Psoas muscle (tissue), 8 donors: ENCODE results near the gene BCDIN3D. TPM values are rescaled to one million over a fixed set of nuclear protein-coding genes. Genes with fewer than 3 reads are reported as not detected.
A peak's percentile ranks its signal among the peaks of the same experiment; 100 is the strongest.

Experiments
- ATAC-seq, 4 donors: fragments of 200-7000 bp; cut with Tn5 transposase; one replicate each; pipeline ENCODE4 v1.9.1; 2020; ENCODE audit warnings: moderate library complexity in 3 of 4, mild to moderate bottlenecking in 2 of 4
- DNase-seq, 2 donors: peaks; one replicate each; pipeline ENCODE4 v3.0.0-alpha.2; 2020
- H3K27ac ChIP-seq: fragments of 200-600 bp; one replicate; pipeline ENCODE4 v1.8.0; 2022
- H3K27me3 ChIP-seq, 3 donors: fragments of 200-600 bp in 1 of 3; one replicate each; pipeline versions ENCODE4 v1.6.1 to v1.8.0; 2013 to 2022; ENCODE audit warnings: low read length in 2 of 3, mild to moderate bottlenecking in 2 of 3, moderate library complexity in 1 of 3; ENCODE audit not compliant: insufficient read depth in 3 of 3
- H3K36me3 ChIP-seq, 2 donors: fragments of 200-600 bp in 1 of 2; one replicate each; pipeline versions ENCODE4 v1.6.1 to v1.8.0; 2013 to 2022; ENCODE audit warnings: low read depth in 1 of 2, mild to moderate bottlenecking in 1 of 2, moderate library complexity in 1 of 2; ENCODE audit not compliant: insufficient read depth in 1 of 2
- H3K4me1 ChIP-seq: fragments of 200-600 bp; one replicate; pipeline ENCODE4 v1.8.0; 2022
- H3K4me3 ChIP-seq: fragments of 200-600 bp; one replicate; pipeline ENCODE4 v1.8.0; 2022; ENCODE audit warnings: mild to moderate bottlenecking
- H3K9me3 ChIP-seq: fragments of 200-600 bp; one replicate; pipeline ENCODE4 v1.8.0; 2022
- CTCF ChIP-seq: fragments of 200-600 bp; IDR thresholded peaks from one replicate; pipeline ENCODE4 v1.8.0; 2022; ENCODE audit warnings: antibody characterized with exemption
- WGBS, 3 donors: extraction: QIAGEN DNeasy Blood & Tissue Kit; methylation state at CpG; one replicate each; pipeline versions ENCODE4 v1.1.6 to v1.1.7; 2013; 5-methylcytosine and 5-hydroxymethylcytosine counted together
- intact Hi-C, 2 donors: fragments of 100-400 bp; cut with DNase I; formaldehyde crosslinking; loops; one replicate each; pipeline versions ENCODE4 v1.11.0 to v1.14.2; 2022
- polyA plus RNA-seq, 3 donors: library from polyadenylated mRNA; stranded (reverse); fragments of 200-250 nt; gene quantifications; one replicate each; pipeline ENCODE4 v1.2.3, GENCODE V29; 2013
- total RNA-seq, 4 donors: library from RNA; stranded (reverse); fragmentation: NEBNext Ultra II Directional in 2 of 4; extraction: Animal tissue kit (Norgen Biotek cat#: 25700) in 2 of 4; gene quantifications; one replicate each; pipeline versions ENCODE4 v1.2.1 to v1.2.4, GENCODE V29; 2021 to 2023
- donor health status: healthy with polysubstance abuse.
- donor health status: DM: no; HTN: no; CAD: no; lungs with moderate emphysema.
- donor health status: Bipolar disorder and iron deficiency.
- donor health status: healthy.
- donor health status: DM: yes; HTN: yes; CAD: no.
- donor health status: DM: no; HTN: no; CAD: no.
- donor health status: DM: no; HTN: no; CAD: no.
- donor health status: DM: yes; HTN: yes; CAD: no.

The BCDIN3D gene
- total and polyA plus RNA-seq, 7 donors: 1.6 to 9.0 (median 3.1) TPM

- Histone ChIP-seq H3K4me1 (peaks cover 17% of the 10 kb centered on the region), H3K9me3 (no peaks in the 10 kb centered on the region), H3K27ac (no peak overlapping the region), H3K36me3 (no peaks in the 10 kb centered on the region), H3K27me3 (no peaks in the 10 kb centered on the region), H3K4me3 (no peak overlapping the region)
- DNase-seq (no peak), ATAC-seq (no peak)
- WGBS, 3 donors: 39 to 52% (median 43%) methylated on average over 11 of the region's 11 CpGs
- TF ChIP-seq CTCF: no peak
- intact Hi-C loops: loop anchor here in 1 of 2 donors (5.0 kb wide), 3 partner anchors 80 to 190 kb away; partner anchors contain the start of gene ASIC1
Measured at GRCh38 chr12:49867570-49868341, 24.9 kb upstream of the BCDIN3D start.

- TF ChIP-seq CTCF: peak; percentile 96
- Histone ChIP-seq H3K4me1 (peaks cover 17% of the 10 kb centered on the region), H3K36me3 (no peaks in the 10 kb centered on the region), H3K27me3 (no peaks in the 10 kb centered on the region), H3K4me3 (no peak overlapping the region), H3K27ac (no peak overlapping the region), H3K9me3 (no peaks in the 10 kb centered on the region)
- peak; percentile 74 to 85 for DNase-seq
- peak; percentile 58 to 79 (median 72) for ATAC-seq
- WGBS, 3 donors: 30 to 31% (median 31%) methylated on average over 18 to 19 of the region's 19 CpGs
- intact Hi-C loops: loop anchor here in 1 of 2 donors (5.0 kb wide), 3 partner anchors 80 to 190 kb away; partner anchors contain the start of gene ASIC1
Measured at GRCh38 chr12:49866859-49867569, 24.1 kb upstream of the BCDIN3D start.

- no peaks in the 10 kb centered on the region for H3K36me3 ChIP-seq
- no peak for ATAC-seq
- intact Hi-C loops: loop anchor here in 1 of 2 donors (5.0 kb wide), 3 partner anchors 82 to 192 kb away; partner anchors contain the start of gene ASIC1
- H3K9me3 ChIP-seq: no peaks in the 10 kb centered on the region
- peaks cover 17% of the 10 kb centered on the region for H3K4me1 ChIP-seq
- DNase-seq: no peak
- 87 to 93% (median 87%) methylated on average over 8 of the region's 8 CpGs for WGBS, 3 donors
- H3K27ac ChIP-seq: no peak overlapping the region
- H3K4me3 ChIP-seq: no peak overlapping the region
- H3K27me3 ChIP-seq: no peaks in the 10 kb centered on the region
- no peak for TF ChIP-seq CTCF
Measured at GRCh38 chr12:49865782-49866135, 22.9 kb upstream of the BCDIN3D start.

- no peaks in the 10 kb centered on the region for H3K36me3 ChIP-seq
- TF ChIP-seq CTCF: no peak
- intact Hi-C loops: loop anchor here in 1 of 2 donors (5.0 kb wide), 3 partner anchors 82 to 192 kb away; partner anchors contain the start of gene ASIC1
- peaks cover 17% of the 10 kb centered on the region for H3K4me1 ChIP-seq
- DNase-seq: no peak
- H3K27ac ChIP-seq: no peak overlapping the region
- no peaks in the 10 kb centered on the region for H3K27me3 ChIP-seq
- H3K9me3 ChIP-seq: no peaks in the 10 kb centered on the region
- 86 to 89% (median 88%) methylated on average over 13 of the region's 13 CpGs for WGBS, 3 donors
- no peak for ATAC-seq
- no peak overlapping the region for H3K4me3 ChIP-seq
Measured at GRCh38 chr12:49865109-49865781, 22.3 kb upstream of the BCDIN3D start.
